Measurements from ENCODE around the gene STX16. TPM values are rescaled to one million over a fixed set of nuclear protein-coding genes. Genes with fewer than 3 reads are reported as not detected.
"Not testable (repeated sequence)": the region's sequence is repeated elsewhere in the genome, so short reads cannot be mapped to it uniquely, and the experiment has no call there.

STX16 gene
- total and polyA plus RNA-seq, 2 donors (not counting 1 experiment from before 2014, with no cell fraction given): 39.3 to 64.9 TPM

- H2AFZ ChIP-seq (ENCODE audit: low read length): no peak overlapping the region
- no peaks in the 10 kb centered on the region for H3K36me3 ChIP-seq (ENCODE audit: control insufficient read depth, insufficient read depth, low read length)
- TF ChIP-seq EZH2 (IDR thresholded peaks at IDR 0.05; ENCODE audit: low read length, missing control alignments): no peak
- TF ChIP-seq, protein P1, sequence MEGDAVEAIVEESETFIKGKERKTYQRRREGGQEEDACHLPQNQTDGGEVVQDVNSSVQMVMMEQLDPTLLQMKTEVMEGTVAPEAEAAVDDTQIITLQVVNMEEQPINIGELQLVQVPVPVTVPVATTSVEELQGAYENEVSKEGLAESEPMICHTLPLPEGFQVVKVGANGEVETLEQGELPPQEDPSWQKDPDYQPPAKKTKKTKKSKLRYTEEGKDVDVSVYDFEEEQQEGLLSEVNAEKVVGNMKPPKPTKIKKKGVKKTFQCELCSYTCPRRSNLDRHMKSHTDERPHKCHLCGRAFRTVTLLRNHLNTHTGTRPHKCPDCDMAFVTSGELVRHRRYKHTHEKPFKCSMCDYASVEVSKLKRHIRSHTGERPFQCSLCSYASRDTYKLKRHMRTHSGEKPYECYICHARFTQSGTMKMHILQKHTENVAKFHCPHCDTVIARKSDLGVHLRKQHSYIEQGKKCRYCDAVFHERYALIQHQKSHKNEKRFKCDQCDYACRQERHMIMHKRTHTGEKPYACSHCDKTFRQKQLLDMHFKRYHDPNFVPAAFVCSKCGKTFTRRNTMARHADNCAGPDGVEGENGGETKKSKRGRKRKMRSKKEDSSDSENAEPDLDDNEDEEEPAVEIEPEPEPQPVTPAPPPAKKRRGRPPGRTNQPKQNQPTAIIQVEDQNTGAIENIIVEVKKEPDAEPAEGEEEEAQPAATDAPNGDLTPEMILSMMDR (conservative IDR thresholded peaks at IDR 0.05 in 1 of 2, IDR thresholded peaks at IDR 0.05 in 1 of 2; ENCODE audit: low read depth in 1 of 2, low read length in 2 of 2): no peak
- no peaks in the 10 kb centered on the region for H4K20me1 ChIP-seq (ENCODE audit: control insufficient read depth, extremely low read depth, insufficient read depth, low read length)
- H3K79me2 ChIP-seq (ENCODE audit: control insufficient read depth, insufficient read depth, low read length): peaks cover 11% of the 10 kb centered on the region
- no peaks in the 10 kb centered on the region for H3K9me3 ChIP-seq (ENCODE audit: control insufficient read depth, insufficient read depth, low read depth, low read length)
- H3K4me2 ChIP-seq (ENCODE audit: extremely low read depth, insufficient read depth, low read length): no peak overlapping the region
- no peaks in the 10 kb centered on the region for H3K27me3 ChIP-seq (ENCODE audit: control insufficient read depth, insufficient read depth, low read length)
- no peak for DNase-seq (ENCODE audit: low read depth in 2 of 2)
- no peak overlapping the region for H3K27ac ChIP-seq (ENCODE audit: insufficient read depth, low read length)
- H3K4me1 ChIP-seq (ENCODE audit: control insufficient read depth, extremely low read depth, insufficient read depth, low read length): no peaks in the 10 kb centered on the region
- no peak overlapping the region for H3K4me3 ChIP-seq (replicated peaks in 1 of 4; ENCODE audit: control extremely low read depth in 1 of 4, insufficient read depth in 1 of 4, low read depth in 3 of 4, low read length in 4 of 4)
- no peak overlapping the region for H3K9ac ChIP-seq (ENCODE audit: insufficient read depth, low read length)
These were observed 3.8 kb upstream of the STX16 start for GRCh38 chr20:58647162-58647795.

- H3K79me2 ChIP-seq (ENCODE audit: control insufficient read depth, insufficient read depth, low read length): peaks cover 18% of the 10 kb centered on the region
- no peaks in the 10 kb centered on the region for H3K36me3 ChIP-seq (ENCODE audit: control insufficient read depth, insufficient read depth, low read length)
- TF ChIP-seq, protein P1 (conservative IDR thresholded peaks at IDR 0.05 in 1 of 2, IDR thresholded peaks at IDR 0.05 in 1 of 2; ENCODE audit: low read depth in 1 of 2, low read length in 2 of 2): no peak
- no peak for TF ChIP-seq EZH2 (IDR thresholded peaks at IDR 0.05; ENCODE audit: low read length, missing control alignments)
- H2AFZ ChIP-seq (ENCODE audit: low read length): no peak overlapping the region
- H3K4me1 ChIP-seq (ENCODE audit: control insufficient read depth, extremely low read depth, insufficient read depth, low read length): no peaks in the 10 kb centered on the region
- H3K9me3 ChIP-seq (ENCODE audit: control insufficient read depth, insufficient read depth, low read depth, low read length): no peaks in the 10 kb centered on the region
- H4K20me1 ChIP-seq (ENCODE audit: control insufficient read depth, extremely low read depth, insufficient read depth, low read length): no peaks in the 10 kb centered on the region
- H3K4me3 ChIP-seq (replicated peaks in 1 of 4; ENCODE audit: control extremely low read depth in 1 of 4, insufficient read depth in 1 of 4, low read depth in 3 of 4, low read length in 4 of 4): no peak overlapping the region
- H3K9ac ChIP-seq (ENCODE audit: insufficient read depth, low read length): no peak overlapping the region
- no peak overlapping the region for H3K27ac ChIP-seq (ENCODE audit: insufficient read depth, low read length)
- peak; percentile 78 to 92 for DNase-seq (ENCODE audit: low read depth in 2 of 2)
- no peak overlapping the region for H3K4me2 ChIP-seq (ENCODE audit: extremely low read depth, insufficient read depth, low read length)
- no peaks in the 10 kb centered on the region for H3K27me3 ChIP-seq (ENCODE audit: control insufficient read depth, insufficient read depth, low read length)
These were observed 3.1 kb upstream of the STX16 start for GRCh38 chr20:58647796-58648501.

GRCh38 chr20:58648502-58648825, 2.6 kb upstream of the STX16 start:
- H3K9me3 ChIP-seq (ENCODE audit: control insufficient read depth, insufficient read depth, low read depth, low read length); H2AFZ ChIP-seq (ENCODE audit: low read length); H3K4me3 ChIP-seq (replicated peaks in 1 of 4; ENCODE audit: control extremely low read depth in 1 of 4, insufficient read depth in 1 of 4, low read depth in 3 of 4, low read length in 4 of 4); H3K27me3 ChIP-seq (ENCODE audit: control insufficient read depth, insufficient read depth, low read length); DNase-seq (ENCODE audit: low read depth in 2 of 2); H3K4me2 ChIP-seq (ENCODE audit: extremely low read depth, insufficient read depth, low read length); H4K20me1 ChIP-seq (ENCODE audit: control insufficient read depth, extremely low read depth, insufficient read depth, low read length); H3K36me3 ChIP-seq (ENCODE audit: control insufficient read depth, insufficient read depth, low read length); H3K9ac ChIP-seq (ENCODE audit: insufficient read depth, low read length); H3K4me1 ChIP-seq (ENCODE audit: control insufficient read depth, extremely low read depth, insufficient read depth, low read length); H3K27ac ChIP-seq (ENCODE audit: insufficient read depth, low read length): not testable (repeated sequence)
- H3K79me2 ChIP-seq (ENCODE audit: control insufficient read depth, insufficient read depth, low read length): peaks cover 23% of the 10 kb centered on the region
